ENCODE results near the gene MFAP2. TPM values are rescaled to one million over a fixed set of nuclear protein-coding genes. Genes with fewer than 3 reads are reported as not detected.

Gene MFAP2
- total and polyA plus RNA-seq, 2 of the 8 experiments (the other 6 are each of a cell fraction or from before 2014, with no cell fraction given), result 172 to 326 TPM

GRCh38 chr1:17011439-17012307 lies 31.3 kb upstream of the MFAP2 start, which contains the start of gene ATP13A2 (continued):
- no peak for TF ChIP-seq MAFK (IDR thresholded peaks at IDR 0.05; ENCODE audit: low read depth, low read length)
- TF ChIP-seq KDM4A (IDR thresholded peaks at IDR 0.05; ENCODE audit: low read depth, low read length, severe bottlenecking), result peak; percentile 96
- peak; percentile 68 for TF ChIP-seq SIX5 (IDR thresholded peaks at IDR 0.05; ENCODE audit: low read depth, low read length)
- TF ChIP-seq CBX8 (IDR thresholded peaks at IDR 0.05; ENCODE audit: borderline replicate concordance, low read depth, low read length), result no peak
- TF ChIP-seq TAF1 (IDR thresholded peaks at IDR 0.05; ENCODE audit: low read depth, low read length), result no peak; the same call in none of the 2 replicates
- TF ChIP-seq RNF2 (IDR thresholded peaks at IDR 0.05; ENCODE audit: borderline replicate concordance, low read depth, low read length, missing control alignments, poor library complexity, severe bottlenecking), result no peak
- peak; percentile 0 to 16; a peak in 2 of 4 replicates for TF ChIP-seq SIN3A (conservative IDR thresholded peaks at IDR 0.05 in 1 of 2, IDR thresholded peaks at IDR 0.05 in 1 of 2; ENCODE audit: low read depth in 1 of 2, low read length in 2 of 2)
- TF ChIP-seq EGR1 (IDR thresholded peaks at IDR 0.05; ENCODE audit: borderline replicate concordance, low read depth, low read length), result no peak
- TF ChIP-seq SP2 (IDR thresholded peaks at IDR 0.05; ENCODE audit: low read length), result no peak
- TF ChIP-seq TBP (IDR thresholded peaks at IDR 0.05; ENCODE audit: low read depth, low read length), result no peak
- peak; percentile 25; the same call in 1 of the 2 replicates for TF ChIP-seq JUND (IDR thresholded peaks at IDR 0.05; ENCODE audit: low read length)
- TF ChIP-seq JUN (IDR thresholded peaks at IDR 0.05; ENCODE audit: low read depth, low read length), result no peak
- no peak for TF ChIP-seq RFX5 (IDR thresholded peaks at IDR 0.05; ENCODE audit: borderline replicate concordance, low read depth, low read length)
- TF ChIP-seq KDM5A (IDR thresholded peaks at IDR 0.05; ENCODE audit: low read length), result no peak
- no peak for TF ChIP-seq ATF2 (IDR thresholded peaks at IDR 0.05; ENCODE audit: low read length)
- TF ChIP-seq SIRT6 (IDR thresholded peaks at IDR 0.05; ENCODE audit: low read length), result no peak
- TF ChIP-seq CBX5 (IDR thresholded peaks at IDR 0.05; ENCODE audit: low read depth, low read length), result no peak
- TF ChIP-seq MAX (IDR thresholded peaks at IDR 0.05), result peak; percentile 61
- TF ChIP-seq PHF8 (conservative IDR thresholded peaks at IDR 0.05; ENCODE audit: low read depth, low read length), result peak; percentile 27; the same call in 1 of the 2 replicates
- no peak for TF ChIP-seq POU5F1 (IDR thresholded peaks at IDR 0.05; ENCODE audit: low read depth, low read length)
- TF ChIP-seq NRF1 (IDR thresholded peaks at IDR 0.05; ENCODE audit: low read depth, low read length), result no peak
- TF ChIP-seq NANOG (IDR thresholded peaks at IDR 0.05; ENCODE audit: insufficient read depth, low read depth, low read length, poor library complexity, severe bottlenecking), result no peak
